ENCODE results near the gene TMEM266. TPM values are rescaled to one million over a fixed set of nuclear protein-coding genes. Genes with fewer than 3 reads are reported as not detected.

Gene TMEM266
- total and polyA plus RNA-seq, 2 experiments from 2014 or later, result 0.42 to 5.0 TPM

GRCh38 chr15:76062286-76062685 is 2.5 kb downstream of the TMEM266 start:
- DNase-seq (ENCODE audit: low spot score), result no peak
- Histone ChIP-seq H2AFZ (no peak overlapping the region), H3K79me2 (replicated peaks; ENCODE audit: insufficient read depth) (no peaks in the 10 kb centered on the region), H3K4me1 (ENCODE audit: insufficient read depth) (peaks cover 43% of the 10 kb centered on the region), H3K36me3 (ENCODE audit: insufficient read depth) (no peaks in the 10 kb centered on the region), H4K20me1 (replicated peaks; ENCODE audit: insufficient read depth) (no peaks in the 10 kb centered on the region), H3F3A (replicated peaks; ENCODE audit: low read depth) (0 out of 2 replicates have a peak, but pooled peaks cover 2% of the 10 kb centered on the region), H3K4me2 (no peak overlapping the region), H3K4me3 (no peak overlapping the region), H3K27me3 (ENCODE audit: insufficient read depth) (peaks cover 25% of the 10 kb centered on the region), H3K9me2 (ENCODE audit: insufficient read depth) (no peaks in the 10 kb centered on the region), H3K27ac (ENCODE audit: low read depth) (no peak overlapping the region)
- Mint-ChIP-seq H3K27ac (no peak overlapping the region), H3K9me3 (no peaks in the 10 kb centered on the region), H3K27me3 (ENCODE audit: insufficient read depth, low read depth, poor library complexity) (peaks cover 18% of the 10 kb centered on the region), H3K36me3 (ENCODE audit: low read depth) (no peaks in the 10 kb centered on the region), H3K4me1 (peaks cover 56% of the 10 kb centered on the region), H3K4me3 (no peak overlapping the region)
- no peak for TF ChIP-seq POLR2AphosphoS5 (IDR thresholded peaks at IDR 0.05; ENCODE audit: low read depth)
- no peak for TF ChIP-seq CREB1 (CRISPR knock-in tag; IDR thresholded peaks at IDR 0.05; ENCODE audit: low read depth)
- TF ChIP-seq ZNF331 (CRISPR knock-in tag; IDR thresholded peaks at IDR 0.05; ENCODE audit: low read depth), result no peak
- no peak for TF ChIP-seq ZNF462 (CRISPR knock-in tag; IDR thresholded peaks at IDR 0.05)
- no peak for TF ChIP-seq ETS1 (IDR thresholded peaks at IDR 0.05)
- no peak for TF ChIP-seq NANOG (IDR thresholded peaks at IDR 0.05; ENCODE audit: borderline replicate concordance)
- no peak for TF ChIP-seq JUNB (IDR thresholded peaks at IDR 0.05; ENCODE audit: unreplicated experiment)
- ATAC-seq, result no peak

Data from GM23338 (cell line).